Naive thymus-derived CD8-positive, alpha-beta T cell (primary cell): Measurements from ENCODE around the gene TNC. TPM values are rescaled to one million over a fixed set of nuclear protein-coding genes. Genes with fewer than 3 reads are reported as not detected.

ENCODE experiments used
- ATAC-seq, 2 donors: fragments of 150-1000 bp; cut with Tn5 transposase in 1 of 2; sonication (Bioruptor Pico), chemical (Tn5 transposase) in 1 of 2; 1 replicate in 1 of 2; 2 replicates in 1 of 2; pipeline ENCODE4 v1.10.0; 2021; ENCODE audit warnings: mild to moderate bottlenecking in 2 of 2, moderate library complexity in 2 of 2
- POLR2A ChIA-PET: fragments of 350-600 bp; sonication (Branson Sonifier 250); formaldehyde crosslinking; loops from one replicate; lab custom pipeline; 2021; ENCODE audit warnings: antibody characterized with exemption; lab: Charles Lee
- DNase-seq, 10 donors: peaks; one replicate each; pipeline versions ENCODE4 v3.0.0 to v3.0.0-alpha.2; 2020 to 2022
- H3K27ac Mint-ChIP-seq, 10 donors: one replicate each; pipeline ENCODE4 v1.8.0; 2020 to 2022; ENCODE audit warnings: mild to moderate bottlenecking in 10 of 10, mixed read lengths in 10 of 10, moderate library complexity in 4 of 10, inconsistent platforms in 1 of 10
- H3K27me3 Mint-ChIP-seq, 5 donors: one replicate each; pipeline ENCODE4 v1.8.0; 2021 to 2022; ENCODE audit warnings: mixed read lengths in 5 of 5
- H3K36me3 Mint-ChIP-seq, 3 donors: one replicate each; pipeline ENCODE4 v1.8.0; 2020 to 2022; ENCODE audit warnings: mixed read lengths in 3 of 3, mild to moderate bottlenecking in 2 of 3, inconsistent platforms in 1 of 3
- H3K4me1 Mint-ChIP-seq, 4 donors: one replicate each; pipeline ENCODE4 v1.8.0; 2021 to 2022; ENCODE audit warnings: mixed read lengths in 4 of 4
- H3K4me3 Mint-ChIP-seq, 10 donors: one replicate each; pipeline ENCODE4 v1.8.0; 2020 to 2022; ENCODE audit warnings: mild to moderate bottlenecking in 10 of 10, mixed read lengths in 10 of 10, moderate library complexity in 6 of 10, inconsistent platforms in 1 of 10
- H3K9me3 Mint-ChIP-seq, 9 donors: one replicate each; pipeline ENCODE4 v1.8.0; 2020 to 2022; ENCODE audit warnings: mixed read lengths in 9 of 9, mild to moderate bottlenecking in 3 of 9, inconsistent platforms in 1 of 9, moderate library complexity in 1 of 9
- polyA plus RNA-seq, 3 donors: library from polyadenylated mRNA; unstranded; fragments of 300-500 nt; fragmentation: Illumina TruSeq; gene quantifications; one replicate each; pipeline ENCODE4 v1.2.3, GENCODE V29; 2021
- total RNA-seq, 8 experiments: library from RNA in 2 of 8; stranded (reverse) in 2 of 8; gene quantifications; one replicate each; pipeline ENCODE4 v1.2.3 and lab custom pipeline; 2021 to 2026

TNC gene
- total and polyA plus RNA-seq, 5 experiments from 2014 or later, result not detected

DNA sequence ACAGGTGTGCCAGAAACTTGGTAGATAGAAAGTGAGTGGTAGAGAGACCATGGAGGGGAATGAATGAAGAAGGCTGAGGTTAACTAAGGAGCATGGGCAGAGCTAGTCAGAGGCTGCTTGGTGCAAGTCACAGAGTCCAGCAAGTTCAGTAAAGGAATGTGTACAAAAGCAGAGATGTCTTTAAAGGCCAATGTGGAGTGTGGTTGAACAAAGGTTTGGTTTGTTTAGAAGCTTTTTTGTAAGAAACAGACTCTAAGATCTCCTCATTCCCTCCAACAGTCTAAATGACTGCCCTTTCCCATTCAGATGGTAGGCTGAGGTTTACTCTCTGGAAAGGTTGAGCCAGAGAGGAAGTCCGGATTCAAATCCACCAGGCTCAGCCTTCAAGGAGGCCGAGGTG is 84.2 kb downstream of the TNC start:
- Mint-ChIP-seq H3K4me1 (peaks cover 0 to 10% (median 0%) of the 10 kb centered on the region in 4 donors), H3K27ac (no peak overlapping the region), H3K36me3 (no peaks in the 10 kb centered on the region), H3K9me3 (no peaks in the 10 kb centered on the region), H3K27me3 (peaks cover 0 to 4% (median 0%) of the 10 kb centered on the region in 5 donors), H3K4me3 (no peak overlapping the region)
- ATAC-seq (no peak), DNase-seq (no peak)
- POLR2A ChIA-PET, result no interaction called here

DNA sequence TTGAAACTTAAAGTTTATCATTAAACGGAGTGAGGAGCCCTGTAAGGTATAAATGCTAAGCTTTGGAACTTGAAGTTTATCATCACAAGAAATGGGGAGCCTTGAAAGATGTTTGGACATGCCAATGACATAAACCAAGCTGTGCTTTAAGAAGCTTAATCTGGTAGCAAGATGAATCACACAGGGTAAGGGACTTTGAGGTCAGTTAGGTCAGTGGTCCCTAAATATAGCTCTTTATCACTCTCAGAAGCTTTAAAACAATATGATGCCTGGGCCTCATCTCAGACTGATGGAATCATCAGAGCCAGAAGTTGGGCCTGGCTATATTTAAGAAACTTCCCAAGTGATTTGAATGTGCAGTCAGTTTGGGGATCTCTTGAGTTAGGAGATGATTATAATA is 85.7 kb downstream of the TNC start:
- Mint-ChIP-seq H3K27ac (no peak overlapping the region), H3K9me3 (no peaks in the 10 kb centered on the region), H3K36me3 (no peaks in the 10 kb centered on the region), H3K4me3 (no peak overlapping the region), H3K27me3 (peaks cover 0 to 4% (median 2%) of the 10 kb centered on the region in 5 donors), H3K4me1 (peaks cover 0 to 10% (median 0%) of the 10 kb centered on the region in 4 donors)
- no peak for DNase-seq
- no peak for ATAC-seq
- POLR2A ChIA-PET, result no interaction called here

DNA sequence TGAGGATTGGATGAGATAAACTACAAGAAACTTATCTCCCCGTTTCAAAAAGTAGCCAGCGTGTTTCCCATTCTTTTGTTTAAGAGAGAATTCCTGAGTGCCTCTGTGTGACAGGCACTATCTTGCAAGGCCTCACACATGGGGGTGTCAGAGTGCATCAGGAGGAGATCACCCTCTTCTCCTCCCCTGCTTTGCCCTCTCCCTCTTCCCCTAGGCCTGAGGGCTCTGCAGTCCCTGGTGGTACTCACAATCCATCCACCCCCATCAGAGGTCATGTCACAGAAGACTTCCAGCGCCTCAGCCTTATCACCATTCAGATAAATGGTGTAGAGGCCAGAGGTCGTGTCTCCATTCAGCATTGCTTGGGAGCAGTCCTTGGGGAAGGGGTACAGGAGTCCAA is 88.0 kb downstream of the TNC start:
- Mint-ChIP-seq H3K4me3 (no peak overlapping the region), H3K27ac (no peak overlapping the region), H3K9me3 (no peaks in the 10 kb centered on the region), H3K36me3 (no peaks in the 10 kb centered on the region), H3K4me1 (no peaks in the 10 kb centered on the region), H3K27me3 (peaks cover 0 to 9% (median 4%) of the 10 kb centered on the region in 5 donors)
- POLR2A ChIA-PET, result no interaction called here
- no peak for DNase-seq
- no peak for ATAC-seq

DNA sequence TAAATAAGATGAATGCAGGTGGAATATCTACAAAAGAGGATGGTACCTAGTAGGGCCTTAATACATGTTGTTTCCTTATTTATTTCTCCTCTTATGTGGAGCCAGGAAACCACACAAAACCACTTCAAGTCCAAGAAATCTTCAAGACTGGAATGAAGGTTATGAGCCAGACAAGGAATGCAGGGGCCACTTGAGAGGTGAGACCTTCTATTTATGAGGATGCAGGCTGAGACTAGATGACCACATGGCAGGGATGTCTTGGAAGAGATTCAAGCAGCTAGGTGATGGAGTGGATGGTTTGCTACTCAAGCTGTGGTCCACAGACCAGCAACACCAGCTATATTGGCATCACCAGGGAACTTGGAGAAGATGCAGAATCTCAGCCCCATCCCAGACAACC is 92.2 kb downstream of the TNC start:
- POLR2A ChIA-PET, result no interaction called here
- no peak for ATAC-seq
- no peaks in the 10 kb centered on the region for H3K36me3 Mint-ChIP-seq
- H3K4me1 Mint-ChIP-seq, result no peaks in the 10 kb centered on the region
- no peaks in the 10 kb centered on the region for H3K9me3 Mint-ChIP-seq
- peaks cover 0 to 9% (median 3%) of the 10 kb centered on the region in 5 donors for H3K27me3 Mint-ChIP-seq
- H3K27ac Mint-ChIP-seq, result no peak overlapping the region
- DNase-seq, result no peak
- no peak overlapping the region for H3K4me3 Mint-ChIP-seq

DNA sequence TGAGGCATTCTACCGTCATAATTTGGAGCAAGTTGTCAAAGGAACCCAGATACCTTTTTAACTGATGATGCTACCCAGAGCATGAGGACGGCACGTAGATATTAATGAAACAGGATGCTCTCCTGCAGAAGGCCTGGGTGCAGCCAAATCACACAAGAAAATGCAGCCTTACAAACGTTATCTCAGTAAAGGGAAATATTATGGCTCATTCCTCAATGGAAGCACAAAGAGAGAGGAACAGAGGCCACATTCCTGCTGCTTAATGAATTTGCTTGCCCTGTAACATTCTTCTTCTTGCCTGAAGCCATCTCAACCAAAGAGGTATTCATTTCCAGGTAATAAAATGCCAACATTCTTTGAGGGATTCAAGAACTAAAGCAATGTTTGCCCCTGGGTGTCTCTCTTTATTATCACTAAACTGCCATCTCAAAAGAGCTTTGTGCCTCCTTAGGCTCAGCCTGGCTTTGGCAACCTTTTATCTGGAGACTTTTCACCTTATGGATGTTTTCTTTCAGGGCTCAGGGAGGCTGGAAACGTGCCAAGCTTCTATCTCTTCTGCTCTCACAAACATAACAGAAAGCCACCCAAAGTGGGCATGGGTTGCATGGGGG is 92.9 kb downstream of the TNC start:
- Mint-ChIP-seq H3K9me3 (no peaks in the 10 kb centered on the region), H3K27me3 (peaks cover 0 to 9% (median 3%) of the 10 kb centered on the region in 5 donors), H3K4me3 (no peak overlapping the region), H3K27ac (no peak overlapping the region), H3K4me1 (no peaks in the 10 kb centered on the region), H3K36me3 (no peaks in the 10 kb centered on the region)
- no peak for ATAC-seq
- no peak for DNase-seq
- POLR2A ChIA-PET, result no interaction called here

DNA sequence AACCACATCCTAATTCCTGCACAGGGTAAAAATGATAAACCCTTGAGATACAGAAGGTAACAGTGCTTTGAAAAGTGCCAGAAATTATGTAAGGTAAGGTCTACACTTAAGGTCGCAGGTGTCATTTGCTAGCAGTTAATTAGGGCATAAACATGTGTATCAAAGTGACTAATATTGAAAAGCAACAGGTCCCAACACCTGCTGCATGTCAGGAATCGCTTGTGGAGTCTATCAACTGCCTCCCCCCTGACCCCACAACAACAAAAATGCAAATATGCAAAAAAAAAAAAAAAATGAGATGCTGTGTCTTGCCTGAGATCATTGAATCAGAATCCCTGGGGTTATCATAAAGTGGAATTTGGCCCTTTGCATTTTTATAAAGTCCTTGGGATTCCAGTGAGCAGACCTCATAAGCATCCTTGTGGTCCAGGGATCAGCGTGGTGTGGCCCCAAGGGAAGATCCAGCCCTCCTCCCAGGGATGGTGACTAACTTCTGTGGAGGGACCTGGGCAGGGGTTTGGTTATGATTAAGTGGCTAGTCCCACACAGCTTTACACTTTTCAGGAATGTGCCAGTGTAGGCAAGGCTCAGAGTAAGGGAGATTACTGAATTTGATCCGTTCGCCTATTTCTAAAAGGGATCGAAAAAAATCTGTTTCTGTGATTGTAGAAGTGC is 95.1 kb downstream of the TNC start:
- H3K27ac Mint-ChIP-seq, result no peak overlapping the region
- POLR2A ChIA-PET, result no interaction called here
- no peak for DNase-seq
- no peaks in the 10 kb centered on the region for H3K36me3 Mint-ChIP-seq
- H3K9me3 Mint-ChIP-seq, result no peaks in the 10 kb centered on the region
- H3K4me3 Mint-ChIP-seq, result no peak overlapping the region
- H3K27me3 Mint-ChIP-seq, result peaks cover 0 to 9% (median 3%) of the 10 kb centered on the region in 5 donors
- H3K4me1 Mint-ChIP-seq, result no peaks in the 10 kb centered on the region
- no peak for ATAC-seq

DNA sequence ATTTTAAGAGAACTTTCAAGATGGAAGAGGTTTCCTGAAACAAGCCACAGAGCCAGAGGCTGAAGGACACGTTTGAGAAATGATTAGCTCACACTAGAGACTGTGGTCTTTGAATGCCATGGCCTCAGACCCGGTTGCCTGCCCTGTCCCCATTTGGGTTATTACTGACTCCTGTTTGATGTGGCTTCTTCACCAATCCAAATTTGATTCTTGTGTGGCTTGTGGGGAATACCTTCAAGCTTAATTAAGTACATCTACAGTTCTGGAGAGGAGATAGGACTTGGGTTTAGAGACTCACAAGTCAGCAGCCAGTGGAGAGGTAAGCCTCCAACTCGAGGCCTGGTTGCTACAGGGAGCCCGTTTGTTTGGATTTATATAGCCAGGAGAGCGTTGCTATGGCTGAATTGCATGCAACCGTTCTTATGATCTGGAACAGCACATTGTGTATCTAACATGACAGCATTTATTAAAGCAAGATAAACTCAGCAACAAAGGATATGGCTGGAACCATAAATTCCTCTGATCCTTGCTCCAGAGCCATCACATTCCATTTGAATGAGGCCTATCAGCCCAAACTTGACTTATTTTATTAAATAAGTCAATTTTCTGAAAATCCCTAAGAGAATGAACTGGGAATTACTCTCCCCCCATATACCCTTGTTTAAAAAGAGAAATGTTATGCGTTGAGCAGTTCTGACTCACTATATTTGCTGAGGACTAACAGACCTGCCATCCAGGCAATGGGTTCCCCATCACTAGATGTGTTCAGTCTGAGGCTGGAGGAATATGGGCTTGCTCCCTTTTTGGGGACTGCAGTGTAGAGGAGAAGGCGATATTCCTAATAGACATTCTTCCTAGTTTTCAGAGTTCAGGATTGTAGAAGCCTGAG is 99.2 kb downstream of the TNC start:
- peaks cover 4 to 6% (median 5%) of the 10 kb centered on the region in 4 donors for H3K4me1 Mint-ChIP-seq
- no peaks in the 10 kb centered on the region for H3K36me3 Mint-ChIP-seq
- peaks cover 0 to 11% (median 2%) of the 10 kb centered on the region in 5 donors for H3K27me3 Mint-ChIP-seq
- no peak for DNase-seq
- no peaks in the 10 kb centered on the region for H3K9me3 Mint-ChIP-seq
- no peak overlapping the region for H3K4me3 Mint-ChIP-seq
- POLR2A ChIA-PET, result no interaction called here
- no peak overlapping the region for H3K27ac Mint-ChIP-seq
- no peak for ATAC-seq

DNA sequence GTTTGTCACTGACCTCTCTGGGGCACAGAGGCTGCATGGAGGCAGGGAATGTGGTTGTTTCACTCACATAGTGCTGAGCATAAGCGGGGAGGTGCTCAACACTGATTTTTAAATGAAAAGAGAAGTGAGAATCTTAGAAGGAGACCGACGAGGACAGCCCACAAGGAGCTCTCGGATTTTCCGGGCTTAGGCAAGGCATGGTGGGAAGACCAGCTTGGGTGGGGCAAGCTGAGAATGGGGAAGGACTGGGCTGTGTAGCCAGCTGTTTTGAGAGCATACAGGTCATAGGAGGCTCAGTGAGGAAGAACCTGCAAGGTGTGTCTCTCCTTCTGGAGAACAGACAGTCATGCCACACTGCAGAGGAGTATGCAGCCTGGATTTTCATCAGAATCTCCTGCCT is 101.6 kb downstream of the TNC start:
- H3K4me1 Mint-ChIP-seq, result peaks cover 5 to 19% (median 12%) of the 10 kb centered on the region in 4 donors
- no peak for DNase-seq
- ATAC-seq, result no peak
- H3K27me3 Mint-ChIP-seq, result peaks cover 0 to 11% (median 2%) of the 10 kb centered on the region in 5 donors
- no peaks in the 10 kb centered on the region for H3K9me3 Mint-ChIP-seq
- no peak overlapping the region for H3K27ac Mint-ChIP-seq
- POLR2A ChIA-PET, result no interaction called here
- no peak overlapping the region for H3K4me3 Mint-ChIP-seq
- H3K36me3 Mint-ChIP-seq, result no peaks in the 10 kb centered on the region

DNA sequence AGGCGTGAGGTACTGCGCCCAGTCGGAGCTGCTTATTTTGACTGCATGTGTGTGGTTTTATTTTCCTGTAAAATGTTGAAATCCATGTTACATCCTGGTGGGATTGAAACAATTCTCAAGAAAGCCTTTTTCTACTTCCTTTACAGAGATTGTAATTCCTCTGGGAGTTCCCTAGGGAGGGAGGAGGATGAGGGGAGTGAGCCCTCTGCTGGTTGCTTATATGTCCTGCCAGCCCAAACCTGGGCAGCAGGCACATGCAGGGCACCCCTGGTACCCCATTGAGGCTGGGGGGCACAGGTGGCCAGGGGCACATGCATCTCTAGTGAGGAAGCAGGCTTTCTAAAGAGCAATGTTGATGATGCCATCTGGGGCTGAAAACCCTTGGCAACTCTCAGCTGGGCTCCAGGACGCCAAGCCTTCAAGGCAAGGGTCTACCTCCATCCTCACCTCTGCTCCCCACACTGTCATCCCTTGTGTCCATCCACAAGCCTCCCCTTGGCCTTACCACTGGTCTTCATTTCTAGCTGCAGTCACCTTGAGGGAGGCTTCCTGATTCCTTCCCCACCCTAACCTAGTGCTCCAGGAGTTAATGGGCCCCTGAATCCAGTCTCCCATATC is 102.8 kb downstream of the TNC start:
- Mint-ChIP-seq H3K4me1 (peaks cover 5 to 19% (median 12%) of the 10 kb centered on the region in 4 donors), H3K9me3 (no peaks in the 10 kb centered on the region), H3K4me3 (no peak overlapping the region), H3K27me3 (peaks cover 0 to 8% (median 2%) of the 10 kb centered on the region in 5 donors), H3K36me3 (no peaks in the 10 kb centered on the region), H3K27ac (no peak overlapping the region)
- ATAC-seq (no peak), DNase-seq (no peak)
- POLR2A ChIA-PET, result interaction anchor here (1.8 kb wide), 1 partner anchor 278 kb away, joined by 6 read pairs; no protein-coding TSS in a partner anchor

DNA sequence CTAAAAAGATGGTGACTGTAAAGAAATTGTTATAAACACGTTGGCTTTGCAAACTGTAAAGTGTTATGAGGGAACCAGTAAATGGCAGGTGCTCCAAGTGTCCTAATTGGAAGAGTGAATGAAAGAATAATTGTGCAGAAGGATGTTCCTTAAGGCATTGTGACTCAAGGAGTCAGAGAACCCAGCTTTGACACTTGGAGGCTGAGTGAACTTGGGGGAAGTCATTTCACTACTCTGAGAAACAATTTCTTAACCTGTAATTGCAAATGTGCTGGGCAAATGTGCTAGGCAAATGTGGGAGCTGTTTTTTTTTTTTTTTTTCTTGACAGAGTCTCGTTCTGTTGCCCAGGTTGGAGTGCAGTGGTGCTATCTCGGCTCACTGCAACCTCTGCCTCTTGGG is 103.5 kb downstream of the TNC start:
- no peak overlapping the region for H3K4me3 Mint-ChIP-seq
- H3K9me3 Mint-ChIP-seq, result no peaks in the 10 kb centered on the region
- peaks cover 0 to 8% (median 2%) of the 10 kb centered on the region in 5 donors for H3K27me3 Mint-ChIP-seq
- H3K4me1 Mint-ChIP-seq, result peaks cover 5 to 19% (median 12%) of the 10 kb centered on the region in 4 donors
- H3K36me3 Mint-ChIP-seq, result no peaks in the 10 kb centered on the region
- peak overlapping the region in 1 of 10 donors; percentile 73 for H3K27ac Mint-ChIP-seq
- no peak for DNase-seq
- no peak for ATAC-seq
- POLR2A ChIA-PET, result interaction anchor here (1.8 kb wide), 1 partner anchor 277 kb away, joined by 6 read pairs; no protein-coding TSS in a partner anchor

DNA sequence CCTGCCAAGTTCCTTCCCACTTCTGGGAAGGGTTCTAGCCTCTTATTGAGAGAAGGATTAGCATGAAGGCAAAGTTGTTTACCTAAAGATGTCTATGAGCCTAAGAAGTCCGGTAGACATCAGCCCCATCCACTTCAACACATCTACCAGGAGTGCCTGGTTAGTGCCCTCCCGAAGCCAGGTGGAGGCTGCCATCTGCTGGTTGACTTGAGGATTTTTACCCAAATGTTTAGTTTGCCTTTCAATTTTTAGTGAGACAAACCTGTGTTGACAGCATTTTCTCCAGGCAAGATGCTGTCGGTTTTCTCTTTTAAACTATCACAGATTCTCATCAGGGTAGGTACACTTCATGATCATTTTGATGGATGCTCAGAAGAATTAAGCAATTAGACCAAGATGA is 104.0 kb downstream of the TNC start:
- H3K9me3 Mint-ChIP-seq, result no peaks in the 10 kb centered on the region
- H3K27me3 Mint-ChIP-seq, result peaks cover 0 to 8% (median 2%) of the 10 kb centered on the region in 5 donors
- no peak overlapping the region for H3K4me3 Mint-ChIP-seq
- POLR2A ChIA-PET, result interaction anchor here (1.8 kb wide), 1 partner anchor 277 kb away, joined by 6 read pairs; no protein-coding TSS in a partner anchor
- peak overlapping the region in 3 of 10 donors; percentile 19 to 73 (median 24) for H3K27ac Mint-ChIP-seq
- DNase-seq, result peak; percentile 56 to 90 (median 76)
- peak; percentile 81 to 90 for ATAC-seq
- peaks cover 5 to 19% (median 12%) of the 10 kb centered on the region in 4 donors for H3K4me1 Mint-ChIP-seq
- H3K36me3 Mint-ChIP-seq, result no peaks in the 10 kb centered on the region

DNA sequence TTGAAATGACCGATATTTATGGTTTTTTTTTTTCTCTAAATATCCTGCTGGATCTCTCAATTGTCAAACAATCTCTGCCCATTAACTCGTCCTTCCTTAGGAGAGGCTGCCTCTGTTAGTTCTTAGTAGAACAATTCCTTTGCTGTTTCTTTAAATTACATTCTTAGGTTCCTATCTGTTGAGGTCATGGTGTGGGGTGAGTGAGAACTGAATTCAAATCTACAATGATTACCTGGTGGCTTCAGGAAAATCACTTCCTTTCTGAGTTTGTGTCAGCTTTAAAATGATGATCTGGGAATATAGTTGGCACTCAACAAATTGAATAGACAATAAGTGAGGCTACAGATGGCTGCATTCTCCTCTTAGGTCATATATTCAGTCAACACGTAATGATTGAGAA is 105.5 kb downstream of the TNC start:
- no peaks in the 10 kb centered on the region for H3K9me3 Mint-ChIP-seq
- peak overlapping the region in 3 of 10 donors; percentile 16 to 51 (median 17) for H3K27ac Mint-ChIP-seq
- H3K4me3 Mint-ChIP-seq, result no peak overlapping the region
- no peaks in the 10 kb centered on the region for H3K36me3 Mint-ChIP-seq
- POLR2A ChIA-PET, result no interaction called here
- H3K27me3 Mint-ChIP-seq, result peaks cover 0 to 8% (median 2%) of the 10 kb centered on the region in 5 donors
- DNase-seq, result no peak
- H3K4me1 Mint-ChIP-seq, result peaks cover 5 to 19% (median 12%) of the 10 kb centered on the region in 4 donors
- ATAC-seq, result no peak
